A673 (cell line): ENCODE results near the gene BSPRY.

Experiments used
- EZH2 ChIP-seq: fragments of 200-600 bp; sonication (generic); IDR thresholded peaks from 2 replicates; pipeline ENCODE4 v1.6.1; 2017; ENCODE audit warnings: borderline replicate concordance, low read depth, mild to moderate bottlenecking, mixed read lengths, antibody characterized with exemption, low read length; ENCODE audit not compliant: poor library complexity, severe bottlenecking
- TF ChIP-seq, protein P1 (sequence below): fragments of 300-800, 200-600 bp; sonication (generic); conservative IDR thresholded peaks from 2 replicates; pipeline ENCODE4 v1.5.1; 2017; ENCODE audit warnings: low read depth, mild to moderate bottlenecking, antibody characterized with exemption, low read length, moderate library complexity, mixed read lengths

DNA sequence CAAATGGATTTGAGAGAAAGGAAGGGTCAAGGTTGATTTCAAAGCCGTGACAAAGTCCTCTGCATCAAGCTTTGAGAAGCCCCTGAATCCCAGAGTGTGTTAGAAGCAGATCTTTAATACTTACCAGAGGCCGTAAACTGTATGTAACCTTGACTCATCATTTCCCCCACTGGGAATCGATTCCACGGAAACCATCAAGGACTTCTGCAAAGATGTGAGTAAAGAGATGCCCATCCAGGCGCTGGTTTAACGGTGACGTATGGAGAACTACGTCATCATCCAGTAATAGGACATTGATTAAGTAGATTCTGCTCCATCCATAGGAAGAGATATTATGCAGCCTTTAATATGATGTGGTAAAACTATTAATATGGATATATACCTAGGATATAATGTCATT is 47.8 kb upstream of the BSPRY start:
- TF ChIP-seq, protein P1, sequence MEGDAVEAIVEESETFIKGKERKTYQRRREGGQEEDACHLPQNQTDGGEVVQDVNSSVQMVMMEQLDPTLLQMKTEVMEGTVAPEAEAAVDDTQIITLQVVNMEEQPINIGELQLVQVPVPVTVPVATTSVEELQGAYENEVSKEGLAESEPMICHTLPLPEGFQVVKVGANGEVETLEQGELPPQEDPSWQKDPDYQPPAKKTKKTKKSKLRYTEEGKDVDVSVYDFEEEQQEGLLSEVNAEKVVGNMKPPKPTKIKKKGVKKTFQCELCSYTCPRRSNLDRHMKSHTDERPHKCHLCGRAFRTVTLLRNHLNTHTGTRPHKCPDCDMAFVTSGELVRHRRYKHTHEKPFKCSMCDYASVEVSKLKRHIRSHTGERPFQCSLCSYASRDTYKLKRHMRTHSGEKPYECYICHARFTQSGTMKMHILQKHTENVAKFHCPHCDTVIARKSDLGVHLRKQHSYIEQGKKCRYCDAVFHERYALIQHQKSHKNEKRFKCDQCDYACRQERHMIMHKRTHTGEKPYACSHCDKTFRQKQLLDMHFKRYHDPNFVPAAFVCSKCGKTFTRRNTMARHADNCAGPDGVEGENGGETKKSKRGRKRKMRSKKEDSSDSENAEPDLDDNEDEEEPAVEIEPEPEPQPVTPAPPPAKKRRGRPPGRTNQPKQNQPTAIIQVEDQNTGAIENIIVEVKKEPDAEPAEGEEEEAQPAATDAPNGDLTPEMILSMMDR, result no peak
- no peak for TF ChIP-seq EZH2
